Kidney (tissue), 14 donors: Measurements from ENCODE around the gene RRP1B. TPM values are rescaled to one million over a fixed set of nuclear protein-coding genes. Genes with fewer than 3 reads are reported as not detected.

Experiments used
- DNase-seq, 5 donors: peaks; one replicate each; pipeline ENCODE4 v3.0.0-alpha.2; 2013 to 2020
- FAIRE-seq: peaks from 2 replicates; lab custom pipeline; 2012; peaks lifted over from hg19 to GRCh38; lab: Jason Lieb, UNC
- H3K27ac ChIP-seq, 2 donors: one replicate each; pipeline ENCODE4 v1.7.0; 2013; ENCODE audit warnings: low read depth in 2 of 2, low read length in 2 of 2, inconsistent platforms in 1 of 2
- H3K27me3 ChIP-seq: one replicate; pipeline ENCODE4 v1.7.1; 2013; ENCODE audit warnings: low read length, inconsistent platforms; ENCODE audit not compliant: control insufficient read depth, insufficient read depth
- H3K36me3 ChIP-seq, 3 donors: one replicate each; pipeline versions ENCODE4 v1.7.0 to v1.7.1; 2013; ENCODE audit warnings: low read length in 3 of 3, control low read depth in 1 of 3, inconsistent platforms in 1 of 3; ENCODE audit not compliant: insufficient read depth in 3 of 3, control insufficient read depth in 2 of 3
- H3K4me1 ChIP-seq, 3 donors: one replicate each; pipeline versions ENCODE4 v1.7.0 to v1.7.1; 2013; ENCODE audit warnings: low read length in 3 of 3, inconsistent platforms in 1 of 3, low read depth in 1 of 3; ENCODE audit not compliant: control insufficient read depth in 2 of 3, insufficient read depth in 2 of 3
- H3K4me3 ChIP-seq, 3 donors: one replicate each; pipeline versions ENCODE4 v1.7.0 to v1.8.1; 2013; ENCODE audit warnings: low read length in 3 of 3, control low read depth in 1 of 3, inconsistent platforms in 1 of 3
- H3K9ac ChIP-seq, 3 donors: one replicate each; pipeline versions ENCODE4 v1.7.0 to v1.7.1; 2013; ENCODE audit warnings: low read length in 3 of 3, control low read depth in 1 of 3, inconsistent platforms in 1 of 3
- H3K9me3 ChIP-seq, 3 donors: one replicate each; pipeline versions ENCODE4 v1.7.0 to v1.7.1; 2013; ENCODE audit warnings: low read length in 3 of 3, control low read depth in 1 of 3, inconsistent platforms in 1 of 3; ENCODE audit not compliant: control insufficient read depth in 2 of 3, insufficient read depth in 1 of 3
- intact Hi-C: fragments of 100-400 bp; cut with DNase I; formaldehyde crosslinking; loops from one replicate; pipeline ENCODE4 v1.11.1; 2022
- polyA plus RNA-seq: library from polyadenylated mRNA; stranded (reverse); fragments of 350-450 nt; fragmentation: Illumina TruSeq; extraction: RNeasy Lipid Tissue Mini Kit (QIAGEN cat#74804); gene quantifications from one replicate; pipeline ENCODE4 v1.2.3, GENCODE V29; 2014; ENCODE audit warnings: low read depth, low replicate concordance; ENCODE audit not compliant: insufficient read depth
- total RNA-seq: library from RNA; stranded (reverse); fragmentation: NEBNext Ultra II Directional; extraction: Animal tissue kit (Norgen Biotek cat#: 25700); gene quantifications from one replicate; pipeline ENCODE4 v1.2.1, GENCODE V29; 2021
- TF ChIP-seq, protein P1 (sequence below): IDR thresholded peaks from 3 replicates; pipeline ENCODE4 v1.5.1; 2012; ENCODE audit warnings: mild to moderate bottlenecking, moderate library complexity, borderline replicate concordance; ENCODE audit not compliant: insufficient read depth; ENCODE audit errors: extremely low read depth
- donor health status: control.
- donor health status: control.
- donor health status: control.
- donor health status: control.
- donor health status: control.
- donor health status: DM: yes; HTN: yes; CAD: no.
- donor health status: Normal renal cell carcinoma (clear cell type).

RRP1B gene
- total and polyA plus RNA-seq, 2 donors from 2014 or later: 5.0 to 17.8 TPM

DNA sequence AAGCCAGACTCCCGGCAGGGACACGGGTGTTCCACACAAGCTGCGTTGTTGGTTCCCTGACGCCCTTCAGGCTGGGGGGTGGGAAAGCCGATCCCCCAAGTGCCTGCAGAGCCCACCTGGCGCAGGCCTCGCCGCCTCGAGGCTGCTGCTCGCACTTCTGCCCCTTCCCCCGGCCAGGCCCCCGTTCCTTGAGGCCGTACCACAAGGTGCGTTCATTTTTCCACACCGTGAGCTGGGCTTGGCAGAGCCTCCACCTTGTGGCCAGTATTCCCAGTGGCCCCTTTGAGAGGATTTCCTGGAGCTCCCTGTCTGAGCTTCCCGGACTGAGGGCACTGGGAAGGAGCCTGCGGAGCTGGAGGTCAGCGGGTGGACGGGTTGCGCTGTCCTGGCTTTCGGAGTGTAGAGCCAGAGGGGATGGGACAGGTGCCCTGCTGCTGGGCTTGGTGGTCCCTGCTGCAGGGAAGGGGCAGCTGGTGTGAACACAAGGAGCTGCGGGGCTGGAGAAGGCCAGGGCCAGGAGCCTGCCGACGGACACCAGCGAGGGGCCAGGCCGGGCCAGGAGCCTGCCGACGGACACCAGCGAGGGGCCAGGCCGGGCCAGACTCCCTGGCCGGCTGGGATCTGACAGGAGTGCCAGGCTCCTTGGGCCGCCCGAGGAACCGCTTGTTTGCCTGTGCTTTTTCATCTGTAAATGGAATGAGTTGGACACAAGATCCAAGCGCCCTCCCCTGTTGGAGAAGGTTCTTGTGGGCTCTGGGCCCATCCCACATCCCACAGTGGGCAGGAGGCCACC is 78.0 kb downstream of the RRP1B start:
- no peak for DNase-seq
- no peak for FAIRE-seq
- intact Hi-C loops: no loop called here
- Histone ChIP-seq H3K9me3 (no peaks in the 10 kb centered on the region), H3K9ac (no peak overlapping the region), H3K27ac (peak overlapping the region; percentile 45 to 65), H3K4me1 (peaks cover 2 to 37% (median 17%) of the 10 kb centered on the region in 3 donors), H3K36me3 (peaks cover 0 to 3% (median 0%) of the 10 kb centered on the region in 3 donors), H3K27me3 (no peaks in the 10 kb centered on the region), H3K4me3 (no peak overlapping the region)
- TF ChIP-seq, protein P1, sequence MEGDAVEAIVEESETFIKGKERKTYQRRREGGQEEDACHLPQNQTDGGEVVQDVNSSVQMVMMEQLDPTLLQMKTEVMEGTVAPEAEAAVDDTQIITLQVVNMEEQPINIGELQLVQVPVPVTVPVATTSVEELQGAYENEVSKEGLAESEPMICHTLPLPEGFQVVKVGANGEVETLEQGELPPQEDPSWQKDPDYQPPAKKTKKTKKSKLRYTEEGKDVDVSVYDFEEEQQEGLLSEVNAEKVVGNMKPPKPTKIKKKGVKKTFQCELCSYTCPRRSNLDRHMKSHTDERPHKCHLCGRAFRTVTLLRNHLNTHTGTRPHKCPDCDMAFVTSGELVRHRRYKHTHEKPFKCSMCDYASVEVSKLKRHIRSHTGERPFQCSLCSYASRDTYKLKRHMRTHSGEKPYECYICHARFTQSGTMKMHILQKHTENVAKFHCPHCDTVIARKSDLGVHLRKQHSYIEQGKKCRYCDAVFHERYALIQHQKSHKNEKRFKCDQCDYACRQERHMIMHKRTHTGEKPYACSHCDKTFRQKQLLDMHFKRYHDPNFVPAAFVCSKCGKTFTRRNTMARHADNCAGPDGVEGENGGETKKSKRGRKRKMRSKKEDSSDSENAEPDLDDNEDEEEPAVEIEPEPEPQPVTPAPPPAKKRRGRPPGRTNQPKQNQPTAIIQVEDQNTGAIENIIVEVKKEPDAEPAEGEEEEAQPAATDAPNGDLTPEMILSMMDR: no peak

DNA sequence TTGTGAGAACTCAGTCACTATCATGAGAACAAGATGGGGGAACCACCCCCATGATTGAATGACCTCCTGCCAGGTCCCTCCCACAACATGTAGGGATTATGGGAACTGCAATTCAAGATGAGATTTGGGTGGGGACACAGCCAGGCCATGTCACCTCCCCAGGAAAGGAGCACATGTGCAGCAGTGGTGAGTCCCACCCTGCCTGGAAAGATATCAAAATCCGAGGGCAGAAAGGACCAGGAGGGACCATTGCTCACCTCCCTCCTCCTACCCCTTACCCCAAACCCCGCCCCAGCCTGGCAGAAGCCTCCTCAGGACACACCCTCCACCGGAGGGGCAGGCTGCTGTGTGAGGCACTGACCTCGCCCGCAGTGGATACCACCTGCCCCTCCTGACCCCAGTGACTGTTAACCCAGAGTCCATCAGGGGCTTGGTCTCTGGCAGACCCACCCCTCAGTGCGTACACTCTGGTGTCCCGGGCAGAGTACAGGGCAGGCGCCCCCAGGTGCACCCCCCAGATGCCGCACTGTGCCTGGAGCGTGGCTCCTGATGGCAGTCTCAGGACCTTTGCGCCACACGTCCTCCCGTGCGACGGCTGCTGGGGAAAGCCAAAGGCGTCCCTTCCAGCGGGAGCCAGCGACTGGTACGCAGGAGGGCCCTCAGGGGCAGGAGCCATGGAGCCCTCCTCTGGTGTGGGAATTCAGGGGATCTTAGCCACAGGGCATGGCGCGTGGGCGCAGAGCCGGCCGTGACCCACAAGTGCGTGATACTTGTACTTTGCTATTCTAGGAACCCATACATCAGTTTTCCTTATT is 80.5 kb downstream of the RRP1B start:
- no peak for DNase-seq
- Histone ChIP-seq H3K4me1 (peaks cover 2 to 21% (median 12%) of the 10 kb centered on the region in 3 donors), H3K4me3 (no peak overlapping the region), H3K36me3 (peaks cover 5 to 14% (median 6%) of the 10 kb centered on the region in 3 donors), H3K27me3 (no peaks in the 10 kb centered on the region), H3K9ac (no peak overlapping the region), H3K9me3 (no peaks in the 10 kb centered on the region), H3K27ac (peak overlapping the region; percentile 43 to 59)
- FAIRE-seq: no peak
- intact Hi-C loops: no loop called here
- TF ChIP-seq, protein P1: no peak

DNA sequence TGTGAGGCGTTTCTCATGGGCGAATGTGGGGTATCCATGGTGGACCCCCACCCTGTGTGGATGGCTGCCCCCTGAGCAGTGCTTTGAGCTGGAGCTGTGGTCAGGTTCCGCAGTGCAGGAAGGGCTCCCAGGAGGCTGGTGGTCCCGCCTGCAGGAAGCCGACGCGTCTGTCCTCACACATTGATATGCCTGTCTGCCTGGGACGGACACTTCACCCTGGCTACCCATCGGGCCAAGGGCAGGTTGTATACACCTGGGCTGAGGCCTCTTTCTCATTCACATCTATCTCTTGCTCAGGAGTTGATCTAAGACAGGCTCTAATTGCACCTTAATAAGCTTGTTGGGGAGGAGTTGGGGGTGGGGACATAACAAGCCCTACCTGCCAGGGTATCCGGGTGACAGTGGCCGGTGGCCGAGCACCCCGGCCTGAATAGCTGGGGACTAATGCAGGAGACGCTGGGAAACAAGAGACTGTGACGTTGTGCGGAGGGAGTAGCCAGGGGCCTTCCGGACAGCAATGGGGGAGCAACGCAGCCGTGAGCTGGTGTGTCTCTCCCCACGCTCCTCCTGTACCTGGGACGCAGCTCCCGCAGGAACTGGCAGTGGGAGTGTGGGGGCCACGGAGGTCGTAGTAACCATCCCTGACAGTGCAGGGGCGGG is 81.3 kb downstream of the RRP1B start:
- Histone ChIP-seq H3K9me3 (no peaks in the 10 kb centered on the region), H3K9ac (no peak overlapping the region), H3K36me3 (peaks cover 5 to 17% (median 7%) of the 10 kb centered on the region in 3 donors), H3K27ac (peak overlapping the region; percentile 43 to 59), H3K27me3 (no peaks in the 10 kb centered on the region), H3K4me1 (peaks cover 2 to 20% (median 12%) of the 10 kb centered on the region in 3 donors), H3K4me3 (no peak overlapping the region)
- TF ChIP-seq, protein P1: no peak
- DNase-seq: peak in 4 of 5 donors; percentile 87 to 95 (median 90)
- FAIRE-seq: no peak
- intact Hi-C loops: no loop called here
